ENCODE results near the gene RFX4.

GRCh38 chr12:106739815-106740530, 157.2 kb downstream of the RFX4 start:
- TF ChIP-seq CTCF (IDR thresholded peaks at IDR 0.05 in 4 of 5, conservative IDR thresholded peaks at IDR 0.05 in 1 of 5) = no peak
- TF ChIP-seq POLR2A (IDR thresholded peaks at IDR 0.05) = no peak

Data from gastrocnemius medialis (tissue), 4 donors.